ENCODE results near the gene TBC1D30.

Gene TBC1D30

GRCh38 chr12:64819816-64820402 is 4.5 kb upstream of the TBC1D30 start:
- Histone ChIP-seq H3K36me3 (ENCODE audit: low read length) (no peaks in the 10 kb centered on the region), H3F3A (ENCODE audit: insufficient read depth) (no peaks in the 10 kb centered on the region), H3K4me2 (ENCODE audit: low read depth, low read length, poor library complexity, severe bottlenecking) (no peak overlapping the region), H3K27me3 (ENCODE audit: low read length) (no peaks in the 10 kb centered on the region), H3K27ac (ENCODE audit: low read depth, low read length) (no peak overlapping the region), H2AFZ (ENCODE audit: low read depth, low read length, severe bottlenecking) (no peak overlapping the region), H3K9me3 (ENCODE audit: insufficient read depth, low read length) (no peaks in the 10 kb centered on the region), H3K9me2 (replicated peaks; ENCODE audit: insufficient read depth, low read length) (no peaks in the 10 kb centered on the region), H3K79me2 (ENCODE audit: insufficient read depth, low read length) (no peaks in the 10 kb centered on the region), H4K20me1 (ENCODE audit: low read depth, low read length) (no peaks in the 10 kb centered on the region), H3K4me3 (ENCODE audit: insufficient read depth, low read length, poor library complexity, severe bottlenecking) (no peak overlapping the region), H3K9ac (ENCODE audit: low read length) (no peak overlapping the region)
- TF ChIP-seq CTCF (IDR thresholded peaks at IDR 0.05; ENCODE audit: insufficient read depth, low read length, poor library complexity, severe bottlenecking) (no peak), EZH2phosphoT487 (conservative IDR thresholded peaks at IDR 0.05; ENCODE audit: low read length) (no peak)

GRCh38 chr12:64820593-64820992 is 3.9 kb upstream of the TBC1D30 start:
- Histone ChIP-seq H2AFZ (ENCODE audit: low read depth, low read length, severe bottlenecking) (no peak overlapping the region), H3K9me3 (ENCODE audit: insufficient read depth, low read length) (no peaks in the 10 kb centered on the region), H3K9me2 (replicated peaks; ENCODE audit: insufficient read depth, low read length) (no peaks in the 10 kb centered on the region), H3K36me3 (ENCODE audit: low read length) (no peaks in the 10 kb centered on the region), H3K27ac (ENCODE audit: low read depth, low read length) (no peak overlapping the region), H3K9ac (ENCODE audit: low read length) (no peak overlapping the region), H3F3A (ENCODE audit: insufficient read depth) (no peaks in the 10 kb centered on the region), H3K79me2 (ENCODE audit: insufficient read depth, low read length) (no peaks in the 10 kb centered on the region; the same call in 1 of the 2 replicates), H3K27me3 (ENCODE audit: low read length) (no peaks in the 10 kb centered on the region), H3K4me3 (ENCODE audit: insufficient read depth, low read length, poor library complexity, severe bottlenecking) (no peak overlapping the region), H4K20me1 (ENCODE audit: low read depth, low read length) (no peaks in the 10 kb centered on the region), H3K4me2 (ENCODE audit: low read depth, low read length, poor library complexity, severe bottlenecking) (no peak overlapping the region)
- TF ChIP-seq CTCF (IDR thresholded peaks at IDR 0.05; ENCODE audit: insufficient read depth, low read length, poor library complexity, severe bottlenecking): no peak
- no peak for TF ChIP-seq EZH2phosphoT487 (conservative IDR thresholded peaks at IDR 0.05; ENCODE audit: low read length)

GRCh38 chr12:64821116-64821630 is 3.3 kb upstream of the TBC1D30 start:
- Histone ChIP-seq H3K4me2 (ENCODE audit: low read depth, low read length, poor library complexity, severe bottlenecking) (no peak overlapping the region), H3K79me2 (ENCODE audit: insufficient read depth, low read length) (no peaks in the 10 kb centered on the region; the same call in 1 of the 2 replicates), H3K9me3 (ENCODE audit: insufficient read depth, low read length) (no peaks in the 10 kb centered on the region), H4K20me1 (ENCODE audit: low read depth, low read length) (no peaks in the 10 kb centered on the region), H3K4me3 (ENCODE audit: insufficient read depth, low read length, poor library complexity, severe bottlenecking) (no peak overlapping the region), H3K27me3 (ENCODE audit: low read length) (no peaks in the 10 kb centered on the region), H3K27ac (ENCODE audit: low read depth, low read length) (no peak overlapping the region), H3K9ac (ENCODE audit: low read length) (no peak overlapping the region), H2AFZ (ENCODE audit: low read depth, low read length, severe bottlenecking) (no peak overlapping the region), H3F3A (ENCODE audit: insufficient read depth) (no peaks in the 10 kb centered on the region), H3K9me2 (replicated peaks; ENCODE audit: insufficient read depth, low read length) (no peaks in the 10 kb centered on the region), H3K36me3 (ENCODE audit: low read length) (no peaks in the 10 kb centered on the region)
- TF ChIP-seq EZH2phosphoT487 (conservative IDR thresholded peaks at IDR 0.05; ENCODE audit: low read length) (no peak), CTCF (IDR thresholded peaks at IDR 0.05; ENCODE audit: insufficient read depth, low read length, poor library complexity, severe bottlenecking) (no peak)

All from SU-DHL-6 (cell line).